Suprapubic skin (tissue), 4 donors: Measurements from ENCODE around the gene ODAD3. TPM values are rescaled to one million over a fixed set of nuclear protein-coding genes. Genes with fewer than 3 reads are reported as not detected.
"Not testable (repeated sequence)": the region's sequence is repeated elsewhere in the genome, so short reads cannot be mapped to it uniquely, and the experiment has no call there.

Experiments used
- DNase-seq, 2 donors: peaks; one replicate each; pipeline ENCODE4 v3.0.0-alpha.2; 2019; ENCODE audit warnings: low spot score in 2 of 2
- H3K27ac ChIP-seq: fragments of 200-600 bp; sonication (generic); one replicate; pipeline ENCODE4 v1.5.1; 2019
- H3K27me3 ChIP-seq: fragments of 200-600 bp; sonication (generic); one replicate; pipeline ENCODE4 v1.5.1; 2019
- H3K36me3 ChIP-seq: fragments of 200-600 bp; sonication (generic); one replicate; pipeline ENCODE4 v1.5.1; 2019
- H3K4me1 ChIP-seq: fragments of 200-600 bp; sonication (generic); one replicate; pipeline ENCODE4 v1.5.1; 2019
- H3K4me3 ChIP-seq: fragments of 200-600 bp; sonication (generic); one replicate; pipeline ENCODE4 v1.5.1; 2019; ENCODE audit warnings: mild to moderate bottlenecking
- H3K9me3 ChIP-seq: fragments of 200-600 bp; sonication (generic); one replicate; pipeline ENCODE4 v1.5.1; 2019
- EP300 ChIP-seq: sonication (generic); formaldehyde crosslinking; IDR thresholded peaks from one replicate; pipeline ENCODE4 v1.6.1; 2017; ENCODE audit warnings: antibody characterized with exemption
- POLR2A ChIP-seq, 2 donors: fragments of 450-650 bp; IDR thresholded peaks; one replicate each; pipeline ENCODE4 v1.6.1; 2017; ENCODE audit warnings: antibody characterized with exemption in 2 of 2, mild to moderate bottlenecking in 2 of 2, moderate library complexity in 2 of 2
- POLR2AphosphoS5 ChIP-seq, 3 donors: sonication (generic); formaldehyde crosslinking; IDR thresholded peaks; one replicate each; pipeline ENCODE4 v1.6.1; 2017; ENCODE audit warnings: antibody characterized with exemption in 3 of 3
- WGBS: methylation state at CpG from one replicate; pipeline ENCODE4 v1.1.5; 2018; 5-methylcytosine and 5-hydroxymethylcytosine counted together
- total RNA-seq, 4 donors: library from RNA; depleted of rRNA; stranded (reverse); fragments of >200 nt; gene quantifications; one replicate each; pipeline ENCODE4 v1.1.0, GENCODE V29; 2016
- TF ChIP-seq, protein P1 (sequence below), 2 donors: fragments of 200-600 bp in 1 of 2; fragments of 450-650 bp in 1 of 2; sonication (generic) in 1 of 2; IDR thresholded peaks; one replicate each; pipeline ENCODE4 v1.5.1; 2016 to 2019; ENCODE audit warnings: antibody characterized with exemption in 2 of 2, mild to moderate bottlenecking in 1 of 2, moderate library complexity in 1 of 2

The ODAD3 gene
- total RNA-seq, 4 donors from 2014 or later = 0.23 to 1.0 (median 0.48) TPM; not detected in 1

DNA sequence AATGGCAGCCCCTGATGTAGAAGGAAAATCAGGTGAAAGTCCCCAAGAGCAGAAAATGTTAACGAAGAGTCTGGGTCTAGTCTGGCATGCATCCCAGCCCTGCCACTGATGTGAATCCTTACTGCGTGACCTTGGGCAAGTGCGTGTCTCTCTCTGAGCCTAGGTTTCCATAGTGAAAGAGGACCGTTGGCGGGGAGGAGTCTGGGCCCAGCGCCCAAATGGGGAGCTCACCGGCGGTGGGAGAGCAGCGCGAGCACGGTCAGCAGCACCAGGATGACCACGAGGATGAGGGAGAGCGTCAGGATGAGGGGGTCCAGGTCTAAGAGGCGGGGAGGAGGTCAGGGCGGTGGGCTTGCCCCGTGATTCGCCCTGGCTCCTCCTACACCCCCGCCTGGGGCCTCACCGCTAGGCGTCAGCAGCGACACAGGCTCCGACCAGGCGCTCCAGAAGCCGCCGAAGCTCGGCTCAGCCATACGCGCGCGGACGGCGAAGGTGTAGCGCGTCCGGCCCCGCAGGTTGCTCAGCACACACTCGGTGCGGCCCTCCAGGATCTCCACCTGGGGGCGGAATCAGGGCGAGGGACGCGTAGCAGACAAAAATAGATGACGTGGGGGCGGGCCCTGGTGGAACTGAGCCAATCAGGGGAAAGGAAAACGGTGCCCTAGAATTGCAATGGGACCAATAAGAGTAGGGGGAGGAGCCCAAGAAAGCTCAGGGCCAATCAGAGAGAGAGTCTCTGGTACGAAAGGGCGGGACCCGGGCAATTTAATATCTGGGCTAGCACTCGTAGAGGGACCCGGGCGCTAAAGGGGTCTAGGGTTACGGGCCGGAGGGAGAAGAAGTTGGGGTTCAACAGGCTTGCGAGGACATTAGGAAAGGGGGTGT is 54.0 kb downstream of the ODAD3 start:
- H3K27me3 ChIP-seq = peaks cover 21% of the 10 kb centered on the region
- H3K9me3 ChIP-seq = no peaks in the 10 kb centered on the region
- peak overlapping the region; percentile 80 for H3K27ac ChIP-seq
- H3K4me1 ChIP-seq = peaks cover 71% of the 10 kb centered on the region
- 1% methylated on average over 36 of the region's 54 CpGs for WGBS
- DNase-seq = peak; percentile 97
- peak overlapping the region; percentile 73 for H3K4me3 ChIP-seq
- TF ChIP-seq POLR2A (IDR thresholded peaks at IDR 0.05) (peak in 1 of 2 donors; percentile 45), EP300 (no peak), POLR2AphosphoS5 (IDR thresholded peaks at IDR 0.05) (peak in 1 of 3 donors; percentile 76)
- TF ChIP-seq, protein P1, sequence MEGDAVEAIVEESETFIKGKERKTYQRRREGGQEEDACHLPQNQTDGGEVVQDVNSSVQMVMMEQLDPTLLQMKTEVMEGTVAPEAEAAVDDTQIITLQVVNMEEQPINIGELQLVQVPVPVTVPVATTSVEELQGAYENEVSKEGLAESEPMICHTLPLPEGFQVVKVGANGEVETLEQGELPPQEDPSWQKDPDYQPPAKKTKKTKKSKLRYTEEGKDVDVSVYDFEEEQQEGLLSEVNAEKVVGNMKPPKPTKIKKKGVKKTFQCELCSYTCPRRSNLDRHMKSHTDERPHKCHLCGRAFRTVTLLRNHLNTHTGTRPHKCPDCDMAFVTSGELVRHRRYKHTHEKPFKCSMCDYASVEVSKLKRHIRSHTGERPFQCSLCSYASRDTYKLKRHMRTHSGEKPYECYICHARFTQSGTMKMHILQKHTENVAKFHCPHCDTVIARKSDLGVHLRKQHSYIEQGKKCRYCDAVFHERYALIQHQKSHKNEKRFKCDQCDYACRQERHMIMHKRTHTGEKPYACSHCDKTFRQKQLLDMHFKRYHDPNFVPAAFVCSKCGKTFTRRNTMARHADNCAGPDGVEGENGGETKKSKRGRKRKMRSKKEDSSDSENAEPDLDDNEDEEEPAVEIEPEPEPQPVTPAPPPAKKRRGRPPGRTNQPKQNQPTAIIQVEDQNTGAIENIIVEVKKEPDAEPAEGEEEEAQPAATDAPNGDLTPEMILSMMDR (IDR thresholded peaks at IDR 0.05) = peak; percentile 33 to 83
- no peaks in the 10 kb centered on the region for H3K36me3 ChIP-seq

DNA sequence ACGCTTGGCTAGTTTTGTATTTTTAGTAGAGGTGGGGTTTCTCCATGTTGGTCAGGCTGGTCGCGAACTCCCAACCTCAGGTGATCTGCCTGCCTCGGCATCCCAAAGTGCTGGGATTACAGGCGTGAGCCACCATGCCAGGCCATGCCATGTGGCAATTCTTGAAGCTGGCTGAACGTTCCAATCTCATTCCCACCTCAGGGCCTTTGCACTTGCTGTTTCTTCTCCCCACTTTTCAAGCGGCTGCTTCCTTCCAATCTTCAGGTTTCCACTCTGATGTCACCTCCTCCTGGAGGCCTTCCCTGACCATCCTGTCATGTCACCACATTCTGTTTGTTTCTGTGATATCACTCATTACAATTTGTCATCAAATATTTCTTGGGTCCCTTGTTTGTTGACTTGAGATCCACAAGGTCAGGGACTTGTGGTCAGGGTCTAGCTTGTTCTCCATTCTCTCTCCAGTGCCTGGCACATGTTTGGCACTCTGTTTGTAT is 55.0 kb downstream of the ODAD3 start:
- Histone ChIP-seq H3K9me3 (no peaks in the 10 kb centered on the region), H3K36me3 (no peaks in the 10 kb centered on the region), H3K27me3 (peaks cover 21% of the 10 kb centered on the region), H3K4me1 (peaks cover 79% of the 10 kb centered on the region), H3K27ac (no peak overlapping the region), H3K4me3 (no peak overlapping the region)
- TF ChIP-seq, protein P1 (IDR thresholded peaks at IDR 0.05) = no peak
- no peak for TF ChIP-seq POLR2AphosphoS5 (IDR thresholded peaks at IDR 0.05)
- no peak for TF ChIP-seq EP300
- no peak for TF ChIP-seq POLR2A (IDR thresholded peaks at IDR 0.05)
- 92% methylated on average over 7 of the region's 7 CpGs for WGBS
- DNase-seq = no peak

DNA sequence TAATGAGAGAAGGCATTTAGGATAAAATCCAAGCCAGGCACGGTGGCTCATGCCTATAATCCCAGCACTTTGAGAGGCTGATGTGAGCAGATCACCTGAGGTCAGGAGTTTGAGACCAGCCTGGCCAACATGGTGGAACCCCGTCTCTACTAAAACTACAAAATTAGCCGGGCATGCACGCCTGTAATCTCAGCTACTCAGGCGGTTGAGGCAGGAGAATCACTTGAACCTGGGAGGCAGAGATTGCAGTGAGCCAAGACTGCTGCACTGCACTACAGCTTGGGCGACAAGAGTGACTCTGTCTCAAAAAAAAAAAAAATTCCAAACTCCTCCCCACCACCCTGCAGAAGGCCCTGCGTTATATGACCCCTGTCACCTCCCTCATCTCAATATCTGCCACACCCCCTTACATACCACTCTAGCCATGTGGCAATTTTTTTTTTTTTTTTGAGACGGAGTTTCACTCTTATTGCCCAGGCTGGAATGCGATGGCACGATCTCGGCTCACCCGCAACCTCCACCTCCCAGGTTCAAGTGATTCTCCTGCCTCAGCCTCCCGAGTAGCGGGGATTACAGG is 55.6 kb downstream of the ODAD3 start:
- peaks cover 21% of the 10 kb centered on the region for H3K27me3 ChIP-seq
- not testable (repeated sequence) for H3K36me3 ChIP-seq, H3K27ac ChIP-seq, H3K9me3 ChIP-seq, DNase-seq, H3K4me3 ChIP-seq
- 90% methylated on average over 14 of the region's 14 CpGs for WGBS
- peaks cover 77% of the 10 kb centered on the region for H3K4me1 ChIP-seq

DNA sequence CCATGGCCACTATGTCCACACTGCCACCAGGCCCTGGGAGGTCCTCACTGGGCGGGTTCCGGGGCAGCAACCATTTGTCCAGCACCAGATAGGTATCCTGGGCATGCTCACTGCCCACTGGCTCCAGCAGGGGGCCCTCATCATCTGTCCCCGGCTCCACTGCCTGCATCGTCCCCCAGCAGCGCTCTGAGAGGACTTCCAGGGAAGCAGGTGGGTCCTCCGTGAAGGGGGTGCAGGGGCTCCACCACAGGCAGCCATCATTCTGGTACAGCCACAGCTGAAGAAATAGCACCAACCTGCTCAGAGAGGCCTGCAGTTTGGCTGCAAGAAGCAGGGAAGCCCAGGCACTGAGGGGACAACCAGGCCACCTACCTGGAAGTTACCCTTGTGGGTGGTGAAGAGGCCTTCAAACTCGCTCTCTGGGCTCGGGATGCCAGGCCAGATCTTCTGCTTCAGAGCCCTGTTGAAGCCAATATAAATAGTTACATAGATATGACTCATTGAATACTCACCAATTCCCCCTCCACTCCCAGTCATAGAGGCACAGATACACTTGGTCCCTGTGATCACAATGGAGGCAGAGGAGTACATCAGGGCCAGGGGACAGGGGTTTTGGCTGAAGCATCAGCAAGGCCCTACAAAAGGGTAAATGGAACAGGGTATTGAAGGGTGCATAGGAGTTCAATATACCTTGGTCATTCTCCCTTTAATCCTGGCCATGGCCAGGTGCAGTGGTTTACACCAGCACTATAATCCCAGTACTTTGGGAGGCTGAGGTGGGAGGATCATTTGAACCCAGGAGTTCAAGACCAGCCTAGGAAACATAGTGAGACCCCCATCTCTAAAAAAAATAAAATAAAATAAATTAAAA is 56.4 kb downstream of the ODAD3 start:
- Histone ChIP-seq H3K27ac (no peak overlapping the region), H3K9me3 (no peaks in the 10 kb centered on the region), H3K27me3 (peaks cover 17% of the 10 kb centered on the region), H3K4me1 (peaks cover 76% of the 10 kb centered on the region), H3K4me3 (no peak overlapping the region), H3K36me3 (no peaks in the 10 kb centered on the region)
- TF ChIP-seq, protein P1 (IDR thresholded peaks at IDR 0.05) = peak in 1 of 2 donors; percentile 40
- no peak for TF ChIP-seq EP300
- 48% methylated on average over 2 of the region's 8 CpGs for WGBS
- DNase-seq = no peak

DNA sequence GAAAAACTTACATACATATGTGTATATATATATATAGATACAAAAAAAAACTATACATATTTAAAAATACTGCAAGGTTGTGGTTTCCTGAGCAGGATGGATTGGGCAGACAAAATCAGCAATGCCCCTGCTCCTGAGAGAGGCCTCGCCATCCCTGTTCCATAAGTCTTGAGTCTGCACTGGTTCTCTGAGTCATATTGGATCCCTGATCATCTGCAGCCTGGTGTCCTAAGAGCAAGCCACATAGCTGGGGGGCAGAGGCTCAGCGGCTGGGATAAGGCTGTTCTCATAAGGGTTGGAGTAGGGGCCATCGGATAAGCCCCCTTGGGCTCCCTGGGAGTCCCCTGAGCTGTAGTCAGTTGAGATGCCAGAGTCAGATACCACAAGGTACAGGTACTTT is 57.2 kb downstream of the ODAD3 start:
- 93% methylated on average over 3 of the region's 3 CpGs for WGBS
- DNase-seq = no peak
- Histone ChIP-seq H3K9me3 (no peaks in the 10 kb centered on the region), H3K4me1 (peaks cover 69% of the 10 kb centered on the region), H3K27ac (no peak overlapping the region), H3K4me3 (no peak overlapping the region), H3K36me3 (no peaks in the 10 kb centered on the region), H3K27me3 (peaks cover 9% of the 10 kb centered on the region)
- TF ChIP-seq POLR2AphosphoS5 (IDR thresholded peaks at IDR 0.05) = no peak
- TF ChIP-seq POLR2A (IDR thresholded peaks at IDR 0.05) = no peak
- TF ChIP-seq, protein P1 (IDR thresholded peaks at IDR 0.05) = no peak
- TF ChIP-seq EP300 = no peak
